ENCODE data around the gene BCOR. TPM values are rescaled to one million over a fixed set of nuclear protein-coding genes. Genes with fewer than 3 reads are reported as not detected.

BCOR gene
- total and polyA plus RNA-seq, 9 of the 15 experiments (the other 6 are each of a cell fraction or from before 2014, with no cell fraction given): 27.5 to 113 (median 37.6) TPM

DNA sequence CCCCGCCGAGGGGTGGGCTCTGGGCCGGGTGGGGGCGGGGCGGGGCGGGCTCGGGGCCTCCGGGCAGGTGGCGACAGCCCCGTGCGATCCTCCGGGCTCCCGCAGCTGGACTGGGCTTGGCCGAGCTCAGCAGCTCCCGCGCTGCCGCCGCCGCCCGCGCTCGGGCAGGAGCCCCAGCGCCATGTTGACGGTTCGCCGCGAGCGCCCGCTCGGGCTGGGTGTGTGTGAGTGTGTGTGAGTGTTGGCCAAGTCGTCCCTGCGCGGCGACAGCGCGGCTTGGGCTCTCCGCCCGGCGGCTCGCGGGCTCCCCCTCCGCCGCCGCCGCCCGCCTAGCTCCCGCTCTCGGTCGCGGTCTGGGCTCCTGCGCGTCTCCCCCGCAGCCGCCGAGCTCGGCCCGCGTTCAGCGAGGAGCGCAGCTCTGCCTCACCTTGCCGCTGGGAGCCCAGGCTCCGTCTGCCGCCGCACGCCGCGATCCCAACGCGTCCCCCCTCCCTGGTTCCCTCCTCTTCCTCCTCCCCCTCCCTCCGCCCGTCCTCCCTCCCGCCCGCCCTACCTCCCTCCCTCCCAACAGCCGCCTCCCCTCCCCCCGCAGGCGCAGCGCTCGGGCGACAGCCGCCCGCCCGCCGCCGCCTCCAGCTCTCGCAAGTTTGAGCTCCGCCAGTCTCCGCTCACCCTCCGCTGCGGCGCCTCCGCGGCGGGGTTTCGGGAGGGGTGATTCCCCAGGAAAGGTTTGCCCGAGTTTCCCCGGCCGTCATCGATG lies at the start of gene BCOR (continued):
- TF ChIP-seq ZNF41 (CRISPR knock-in tag; conservative IDR thresholded peaks at IDR 0.05) (no peak), FOXP1 (CRISPR knock-in tag; IDR thresholded peaks at IDR 0.05) (no peak), BDP1 (IDR thresholded peaks at IDR 0.05; ENCODE audit: insufficient read depth, insufficient read length) (no peak), ERF (CRISPR knock-in tag; IDR thresholded peaks at IDR 0.05) (no peak; the same call in 1 of the 2 replicates), ZNF282 (CRISPR knock-in tag; IDR thresholded peaks at IDR 0.05) (0 out of 2 replicates have a peak, but pooled peaks have one; percentile 59), ZNF3 (CRISPR knock-in tag; IDR thresholded peaks at IDR 0.05) (no peak), TEAD2 (tag; IDR thresholded peaks at IDR 0.05) (no peak), CEBPB (tag; IDR thresholded peaks at IDR 0.05) (no peak), ZFPM2 (CRISPR knock-in tag; IDR thresholded peaks at IDR 0.05) (no peak), ZNF668 (CRISPR knock-in tag; IDR thresholded peaks at IDR 0.05) (no peak)
- TF ChIP-seq, protein P1, sequence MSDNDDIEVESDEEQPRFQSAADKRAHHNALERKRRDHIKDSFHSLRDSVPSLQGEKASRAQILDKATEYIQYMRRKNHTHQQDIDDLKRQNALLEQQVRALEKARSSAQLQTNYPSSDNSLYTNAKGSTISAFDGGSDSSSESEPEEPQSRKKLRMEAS (CRISPR knock-in tag; IDR thresholded peaks at IDR 0.05): no peak
- TF ChIP-seq, protein P2, sequence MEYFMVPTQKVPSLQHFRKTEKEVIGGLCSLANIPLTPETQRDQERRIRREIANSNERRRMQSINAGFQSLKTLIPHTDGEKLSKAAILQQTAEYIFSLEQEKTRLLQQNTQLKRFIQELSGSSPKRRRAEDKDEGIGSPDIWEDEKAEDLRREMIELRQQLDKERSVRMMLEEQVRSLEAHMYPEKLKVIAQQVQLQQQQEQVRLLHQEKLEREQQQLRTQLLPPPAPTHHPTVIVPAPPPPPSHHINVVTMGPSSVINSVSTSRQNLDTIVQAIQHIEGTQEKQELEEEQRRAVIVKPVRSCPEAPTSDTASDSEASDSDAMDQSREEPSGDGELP (CRISPR knock-in tag; IDR thresholded peaks at IDR 0.05; ENCODE audit: borderline replicate concordance): no peak
- TF ChIP-seq, protein P3, sequence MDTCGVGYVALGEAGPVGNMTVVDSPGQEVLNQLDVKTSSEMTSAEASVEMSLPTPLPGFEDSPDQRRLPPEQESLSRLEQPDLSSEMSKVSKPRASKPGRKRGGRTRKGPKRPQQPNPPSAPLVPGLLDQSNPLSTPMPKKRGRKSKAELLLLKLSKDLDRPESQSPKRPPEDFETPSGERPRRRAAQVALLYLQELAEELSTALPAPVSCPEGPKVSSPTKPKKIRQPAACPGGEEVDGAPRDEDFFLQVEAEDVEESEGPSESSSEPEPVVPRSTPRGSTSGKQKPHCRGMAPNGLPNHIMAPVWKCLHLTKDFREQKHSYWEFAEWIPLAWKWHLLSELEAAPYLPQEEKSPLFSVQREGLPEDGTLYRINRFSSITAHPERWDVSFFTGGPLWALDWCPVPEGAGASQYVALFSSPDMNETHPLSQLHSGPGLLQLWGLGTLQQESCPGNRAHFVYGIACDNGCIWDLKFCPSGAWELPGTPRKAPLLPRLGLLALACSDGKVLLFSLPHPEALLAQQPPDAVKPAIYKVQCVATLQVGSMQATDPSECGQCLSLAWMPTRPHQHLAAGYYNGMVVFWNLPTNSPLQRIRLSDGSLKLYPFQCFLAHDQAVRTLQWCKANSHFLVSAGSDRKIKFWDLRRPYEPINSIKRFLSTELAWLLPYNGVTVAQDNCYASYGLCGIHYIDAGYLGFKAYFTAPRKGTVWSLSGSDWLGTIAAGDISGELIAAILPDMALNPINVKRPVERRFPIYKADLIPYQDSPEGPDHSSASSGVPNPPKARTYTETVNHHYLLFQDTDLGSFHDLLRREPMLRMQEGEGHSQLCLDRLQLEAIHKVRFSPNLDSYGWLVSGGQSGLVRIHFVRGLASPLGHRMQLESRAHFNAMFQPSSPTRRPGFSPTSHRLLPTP (IDR thresholded peaks at IDR 0.05; ENCODE audit: borderline replicate concordance, extremely low read depth, insufficient read length): no peak
- TF ChIP-seq, protein P4, sequence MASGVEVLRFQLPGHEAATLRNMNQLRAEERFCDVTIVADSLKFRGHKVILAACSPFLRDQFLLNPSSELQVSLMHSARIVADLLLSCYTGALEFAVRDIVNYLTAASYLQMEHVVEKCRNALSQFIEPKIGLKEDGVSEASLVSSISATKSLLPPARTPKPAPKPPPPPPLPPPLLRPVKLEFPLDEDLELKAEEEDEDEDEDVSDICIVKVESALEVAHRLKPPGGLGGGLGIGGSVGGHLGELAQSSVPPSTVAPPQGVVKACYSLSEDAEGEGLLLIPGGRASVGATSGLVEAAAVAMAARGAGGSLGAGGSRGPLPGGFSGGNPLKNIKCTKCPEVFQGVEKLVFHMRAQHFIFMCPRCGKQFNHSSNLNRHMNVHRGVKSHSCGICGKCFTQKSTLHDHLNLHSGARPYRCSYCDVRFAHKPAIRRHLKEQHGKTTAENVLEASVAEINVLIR (CRISPR knock-in tag; IDR thresholded peaks at IDR 0.05): no peak
- TF ChIP-seq, protein P5, sequence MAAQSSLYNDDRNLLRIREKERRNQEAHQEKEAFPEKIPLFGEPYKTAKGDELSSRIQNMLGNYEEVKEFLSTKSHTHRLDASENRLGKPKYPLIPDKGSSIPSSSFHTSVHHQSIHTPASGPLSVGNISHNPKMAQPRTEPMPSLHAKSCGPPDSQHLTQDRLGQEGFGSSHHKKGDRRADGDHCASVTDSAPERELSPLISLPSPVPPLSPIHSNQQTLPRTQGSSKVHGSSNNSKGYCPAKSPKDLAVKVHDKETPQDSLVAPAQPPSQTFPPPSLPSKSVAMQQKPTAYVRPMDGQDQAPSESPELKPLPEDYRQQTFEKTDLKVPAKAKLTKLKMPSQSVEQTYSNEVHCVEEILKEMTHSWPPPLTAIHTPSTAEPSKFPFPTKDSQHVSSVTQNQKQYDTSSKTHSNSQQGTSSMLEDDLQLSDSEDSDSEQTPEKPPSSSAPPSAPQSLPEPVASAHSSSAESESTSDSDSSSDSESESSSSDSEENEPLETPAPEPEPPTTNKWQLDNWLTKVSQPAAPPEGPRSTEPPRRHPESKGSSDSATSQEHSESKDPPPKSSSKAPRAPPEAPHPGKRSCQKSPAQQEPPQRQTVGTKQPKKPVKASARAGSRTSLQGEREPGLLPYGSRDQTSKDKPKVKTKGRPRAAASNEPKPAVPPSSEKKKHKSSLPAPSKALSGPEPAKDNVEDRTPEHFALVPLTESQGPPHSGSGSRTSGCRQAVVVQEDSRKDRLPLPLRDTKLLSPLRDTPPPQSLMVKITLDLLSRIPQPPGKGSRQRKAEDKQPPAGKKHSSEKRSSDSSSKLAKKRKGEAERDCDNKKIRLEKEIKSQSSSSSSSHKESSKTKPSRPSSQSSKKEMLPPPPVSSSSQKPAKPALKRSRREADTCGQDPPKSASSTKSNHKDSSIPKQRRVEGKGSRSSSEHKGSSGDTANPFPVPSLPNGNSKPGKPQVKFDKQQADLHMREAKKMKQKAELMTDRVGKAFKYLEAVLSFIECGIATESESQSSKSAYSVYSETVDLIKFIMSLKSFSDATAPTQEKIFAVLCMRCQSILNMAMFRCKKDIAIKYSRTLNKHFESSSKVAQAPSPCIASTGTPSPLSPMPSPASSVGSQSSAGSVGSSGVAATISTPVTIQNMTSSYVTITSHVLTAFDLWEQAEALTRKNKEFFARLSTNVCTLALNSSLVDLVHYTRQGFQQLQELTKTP (IDR thresholded peaks at IDR 0.05; ENCODE audit: low read depth in 1 of 2, partially characterized antibody in 2 of 2): no peak
